HG03575 (cell line): ENCODE measurements around the gene TRPT1.
A peak's percentile ranks its signal among the peaks of the same experiment; 100 is the strongest.

Experiments used
- ATAC-seq: cut with Tn5 transposase; IDR thresholded peaks from one replicate; pipeline ENCODE4 v1.9.1; 2021; ENCODE audit not compliant: unreplicated experiment, insufficient number of reproducible peaks, low FRiP score; ENCODE audit errors: extremely low read depth

The TRPT1 gene, protein sequence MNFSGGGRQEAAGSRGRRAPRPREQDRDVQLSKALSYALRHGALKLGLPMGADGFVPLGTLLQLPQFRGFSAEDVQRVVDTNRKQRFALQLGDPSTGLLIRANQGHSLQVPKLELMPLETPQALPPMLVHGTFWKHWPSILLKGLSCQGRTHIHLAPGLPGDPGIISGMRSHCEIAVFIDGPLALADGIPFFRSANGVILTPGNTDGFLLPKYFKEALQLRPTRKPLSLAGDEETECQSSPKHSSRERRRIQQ

DNA sequence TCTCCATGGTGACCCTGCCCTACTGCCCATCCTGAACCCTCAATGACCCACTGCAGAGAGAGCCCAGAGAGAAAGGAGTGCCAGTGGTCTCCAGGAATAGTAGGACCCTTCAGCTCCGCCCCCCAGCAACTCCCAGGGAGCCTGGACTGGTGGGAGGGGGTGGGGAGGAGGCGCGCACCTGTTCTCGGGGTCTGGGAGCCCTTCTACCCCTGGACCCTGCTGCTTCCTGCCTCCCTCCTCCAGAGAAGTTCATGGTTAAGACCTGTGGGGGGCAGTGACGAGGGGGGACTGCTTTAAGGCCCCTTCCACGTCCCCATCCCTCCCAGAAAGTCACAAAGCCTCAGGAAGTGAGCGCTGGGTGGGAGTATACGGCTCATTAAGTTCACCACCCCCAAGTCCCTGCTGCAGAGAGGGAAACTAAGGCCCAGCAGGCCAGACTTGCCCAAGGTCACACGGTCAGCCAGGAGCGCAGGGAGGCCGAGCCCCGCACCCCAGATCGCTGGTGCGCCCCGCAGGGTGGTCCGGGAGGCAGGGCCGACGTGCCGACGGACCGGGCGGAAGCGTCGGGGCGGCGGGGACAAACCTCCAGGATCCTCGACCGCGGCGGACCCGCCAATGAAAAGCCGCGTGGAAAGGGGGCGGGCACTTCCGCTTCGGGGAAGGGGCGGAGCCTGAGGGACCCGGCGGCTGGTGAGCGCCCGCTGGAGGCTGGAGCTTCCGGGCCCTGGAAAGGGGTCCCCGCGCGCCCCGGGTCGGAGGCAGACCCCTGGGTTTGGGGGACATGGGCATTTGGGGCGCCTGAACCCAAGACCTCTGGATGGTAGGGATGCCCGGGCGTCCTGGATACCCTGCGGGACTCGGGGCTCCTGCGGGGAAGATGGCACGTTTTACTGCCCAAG lies at the start of gene TRPT1, which contains the start of gene NUDT22:
Gene TRPT1, minus strand, starts transcription at position 579 of the 899 bp plus-strand sequence. Its CDS starts 326 bp downstream, at position 253.
Gene NUDT22, plus strand, starts transcription at position 667 of the 899 bp plus-strand sequence. CDS start 379 bp downstream, outside the sequence.
- no peak for ATAC-seq

- no peak for ATAC-seq
These were observed 49.2 kb upstream of the TRPT1 start for GRCh38 chr11:64275031-64275800.

GRCh38 chr11:64269540-64270220 lies 43.7 kb upstream of the TRPT1 start:
- ATAC-seq, result peak; percentile 45

DNA sequence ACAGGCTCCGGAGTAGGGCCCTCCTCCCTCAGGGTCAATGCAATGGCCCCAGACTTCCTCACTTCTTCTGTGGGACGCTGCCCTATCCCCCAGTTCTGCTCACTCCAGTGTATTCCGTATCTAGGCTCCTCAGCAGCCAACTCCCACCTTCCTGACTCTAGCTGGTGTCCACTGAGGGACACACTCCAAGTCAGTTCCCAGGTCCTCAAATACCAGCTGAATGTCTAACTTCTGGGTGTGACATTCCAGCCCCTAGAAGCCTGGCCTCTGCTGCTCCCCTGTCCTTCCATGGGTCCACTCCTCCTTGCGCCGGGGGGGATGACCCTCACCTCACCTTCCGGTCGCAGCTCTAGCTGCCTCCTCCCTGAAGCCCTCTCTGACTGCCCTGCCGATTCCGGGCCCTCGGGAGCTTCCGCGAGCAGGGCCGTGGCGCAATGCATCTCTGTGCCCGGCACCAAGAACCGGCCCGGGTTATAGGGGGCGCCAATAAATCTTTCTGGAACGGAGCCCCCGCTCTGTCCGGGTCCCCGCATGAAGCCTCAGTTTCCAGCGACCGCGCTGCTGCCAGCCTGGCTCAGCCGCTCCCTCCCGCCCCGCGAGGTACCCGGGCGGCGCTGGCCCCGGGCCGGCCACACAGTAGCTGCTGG lies 43.0 kb upstream of the TRPT1 start:
- no peak for ATAC-seq

DNA sequence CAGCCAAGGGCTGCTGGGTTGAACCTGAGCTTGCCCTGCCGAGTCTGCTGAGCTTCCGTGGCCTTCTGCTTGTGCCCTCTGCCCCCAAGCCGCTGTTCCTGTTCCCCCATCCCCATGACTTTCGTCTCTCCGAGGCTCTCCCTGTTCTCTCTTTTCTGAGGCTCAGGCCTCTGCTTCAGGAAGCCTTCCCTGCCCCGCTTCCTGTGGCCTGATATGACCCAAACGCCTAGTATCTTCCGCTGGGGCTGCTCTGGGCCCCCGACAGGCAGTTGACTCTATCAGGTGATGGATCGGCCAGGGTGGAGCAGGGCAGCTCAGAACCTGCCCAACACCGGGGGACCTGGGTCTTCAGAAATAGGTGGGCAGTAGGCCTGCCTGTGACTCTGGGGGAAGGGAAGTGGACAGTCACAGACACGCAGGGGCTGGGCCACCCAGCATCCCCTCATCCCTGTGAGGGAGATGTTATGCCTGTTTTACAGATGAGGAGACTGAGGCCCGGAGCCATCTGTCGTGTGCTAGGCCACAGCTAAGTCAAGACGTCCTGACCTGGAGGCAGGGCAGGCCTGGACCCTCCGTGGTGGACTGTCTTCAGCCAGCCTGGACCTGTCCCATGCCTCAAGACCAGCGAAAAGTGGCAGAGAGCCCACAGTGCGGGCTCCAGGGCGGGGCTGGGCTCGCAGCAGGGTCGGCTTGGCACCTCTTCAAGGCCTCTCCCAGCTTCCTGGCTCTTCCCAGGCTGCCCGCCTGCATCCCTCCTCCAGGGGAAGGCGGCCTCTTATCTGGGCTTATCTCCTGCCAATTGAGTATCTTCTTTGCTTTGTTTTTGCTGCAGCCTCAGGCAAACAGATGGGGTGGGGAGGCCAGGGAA lies 42.3 kb upstream of the TRPT1 start:
- no peak for ATAC-seq

GRCh38 chr11:64267207-64267945 lies 41.4 kb upstream of the TRPT1 start:
- ATAC-seq, result no peak

DNA sequence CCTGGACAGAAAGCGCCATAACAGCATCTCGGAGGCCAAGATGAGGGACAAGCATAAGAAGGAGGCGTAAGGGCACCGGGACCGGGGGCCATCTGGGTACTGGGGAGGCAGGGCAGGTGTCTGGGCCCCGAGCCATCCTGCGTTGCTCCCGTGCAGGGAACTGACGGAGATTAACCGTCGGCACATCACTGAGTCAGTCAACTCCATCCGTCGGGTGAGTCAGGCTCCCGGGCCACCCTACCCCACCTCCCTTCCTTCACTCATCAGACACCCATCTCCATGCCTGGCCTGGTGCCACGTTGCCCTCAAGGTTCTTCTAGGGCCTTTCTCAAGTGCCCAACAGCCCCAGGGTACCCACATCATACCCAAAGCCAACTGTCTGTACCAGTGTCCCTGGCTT lies 40.4 kb upstream of the TRPT1 start:
- ATAC-seq, result no peak

GRCh38 chr11:64265176-64266160 lies 39.5 kb upstream of the TRPT1 start:
- no peak for ATAC-seq

DNA sequence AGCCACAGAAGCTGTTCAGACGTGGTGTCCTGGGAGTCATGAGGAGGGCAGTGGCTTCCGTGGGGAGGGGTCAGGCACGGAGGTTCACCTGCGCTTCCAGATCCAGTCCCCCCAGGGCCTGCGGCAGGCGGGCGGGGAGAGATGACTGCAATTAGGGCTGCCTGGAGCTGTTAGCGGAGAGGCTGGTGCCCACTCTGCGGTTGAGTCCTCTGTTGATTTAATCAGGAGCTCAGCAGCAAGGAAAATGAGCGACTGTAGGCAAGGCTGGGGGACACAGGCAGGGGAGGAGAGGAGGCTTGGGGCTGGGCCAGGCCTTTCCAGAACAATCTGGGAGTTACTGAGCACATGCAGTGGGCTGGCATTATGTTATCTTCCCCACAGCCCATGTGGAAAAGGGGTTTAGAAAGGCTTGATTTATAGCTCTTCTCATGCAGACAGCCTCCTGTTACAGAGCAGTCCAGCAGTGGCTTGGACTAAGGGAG lies 38.4 kb upstream of the TRPT1 start:
- no peak for ATAC-seq

DNA sequence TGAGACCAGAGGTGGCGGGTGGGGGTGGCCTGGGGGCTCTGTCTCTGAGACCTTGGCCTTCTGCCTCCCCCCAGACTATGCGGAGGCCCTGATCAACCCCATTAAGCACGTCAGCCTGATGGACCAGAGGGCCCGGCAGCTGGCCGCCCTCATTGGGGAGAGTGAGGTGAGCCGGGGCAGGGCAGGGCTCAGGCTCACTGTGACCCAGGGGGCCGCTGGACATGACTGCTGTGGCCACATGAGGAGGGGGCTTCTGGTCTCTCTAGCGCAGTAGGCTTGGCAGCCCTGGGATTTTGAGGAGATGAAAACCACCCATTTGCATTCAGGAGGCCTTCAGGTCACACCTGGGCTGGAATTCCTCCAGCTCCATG lies 37.9 kb upstream of the TRPT1 start:
- ATAC-seq, result no peak

GRCh38 chr11:64263021-64263946 lies 37.3 kb upstream of the TRPT1 start:
- ATAC-seq, result no peak

DNA sequence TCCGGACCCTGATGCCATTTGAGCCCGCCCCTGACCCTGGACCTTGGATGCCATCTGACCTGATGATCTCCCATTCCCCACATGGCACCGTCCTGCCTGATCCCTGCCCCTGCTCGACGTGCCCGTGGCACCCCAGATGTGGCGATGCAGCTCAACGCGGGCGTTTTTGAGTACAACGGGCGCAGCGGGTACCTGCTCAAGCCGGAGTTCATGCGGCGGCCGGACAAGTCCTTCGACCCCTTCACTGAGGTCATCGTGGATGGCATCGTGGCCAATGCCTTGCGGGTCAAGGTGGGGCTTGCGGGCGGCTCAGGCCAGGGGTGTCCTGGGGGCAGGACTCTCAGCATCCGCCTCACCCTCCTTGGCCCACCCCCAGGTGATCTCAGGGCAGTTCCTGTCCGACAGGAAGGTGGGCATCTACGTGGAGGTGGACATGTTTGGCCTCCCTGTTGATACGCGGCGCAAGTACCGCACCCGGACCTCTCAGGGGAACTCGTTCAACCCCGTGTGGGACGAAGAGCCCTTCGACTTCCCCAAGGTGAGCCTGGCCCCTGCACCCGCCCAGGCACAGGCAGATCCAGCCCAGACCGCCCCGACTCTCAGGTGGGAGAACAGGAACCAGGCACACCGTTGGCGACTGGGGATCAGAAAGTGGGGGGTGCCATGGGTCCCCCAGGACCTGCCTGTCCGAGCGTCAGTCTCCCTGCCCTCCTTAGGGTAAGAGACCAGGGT lies 36.5 kb upstream of the TRPT1 start:
- ATAC-seq, result no peak

DNA sequence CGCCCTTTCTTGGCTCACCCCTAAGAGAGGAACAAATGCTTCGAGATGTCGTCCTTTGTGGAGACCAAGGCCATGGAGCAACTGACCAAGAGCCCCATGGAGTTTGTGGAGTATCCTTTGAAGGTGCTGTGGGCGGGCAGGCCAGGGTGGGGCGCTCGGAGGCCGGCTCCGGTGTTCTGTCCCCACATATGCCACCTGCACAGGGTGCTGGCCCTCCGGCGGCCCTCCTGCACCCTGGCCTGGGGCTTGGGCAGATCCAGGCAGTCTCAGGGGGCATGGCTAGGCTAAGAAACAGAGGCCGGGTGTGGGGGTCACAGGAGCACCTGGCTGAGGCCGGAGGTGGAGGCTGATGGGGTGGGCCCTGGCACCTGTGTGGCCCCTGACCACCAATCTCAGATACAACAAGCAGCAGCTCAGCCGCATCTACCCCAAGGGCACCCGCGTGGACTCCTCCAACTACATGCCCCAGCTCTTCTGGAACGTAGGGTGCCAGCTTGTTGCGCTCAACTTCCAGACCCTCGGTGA lies 35.6 kb upstream of the TRPT1 start:
- no peak for ATAC-seq

DNA sequence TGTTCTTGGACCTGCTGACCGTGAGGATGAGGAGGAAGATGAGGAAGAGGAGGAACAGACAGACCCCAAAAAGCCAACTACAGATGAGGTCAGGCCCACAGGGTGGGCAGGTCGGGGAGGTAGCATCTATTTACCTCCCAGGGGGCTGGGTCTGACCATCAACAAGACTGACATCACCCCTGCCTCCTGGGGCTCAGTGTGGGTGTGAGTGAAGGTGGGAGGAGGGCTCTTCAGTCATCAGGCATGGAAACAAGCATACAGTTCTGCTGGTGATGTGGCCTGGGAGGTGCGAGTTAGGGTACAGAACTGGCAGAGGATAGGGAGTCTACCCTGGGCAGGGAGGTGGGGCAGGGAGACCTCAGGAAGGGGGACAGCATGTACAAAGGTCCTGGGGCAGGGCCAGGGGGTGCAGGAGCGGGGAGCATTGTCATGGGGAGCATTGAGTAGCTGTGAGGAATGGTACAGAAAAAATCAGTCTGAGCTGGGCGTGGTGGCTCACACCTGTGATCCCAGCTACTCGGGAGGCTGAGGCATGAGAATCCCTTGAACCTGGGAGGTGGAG lies 34.2 kb upstream of the TRPT1 start:
- ATAC-seq, result no peak
